Stomach (tissue), 4 donors: Measurements from ENCODE around the gene RPS6KA2.

ENCODE experiments used
- EP300 ChIP-seq: sonication (generic); formaldehyde crosslinking; IDR thresholded peaks from one replicate; pipeline ENCODE4 v1.6.1; 2017; ENCODE audit warnings: antibody characterized with exemption
- POLR2A ChIP-seq, 4 donors: fragments of 450-650 bp; IDR thresholded peaks; one replicate each; pipeline ENCODE4 v1.6.1; 2016; ENCODE audit warnings: antibody characterized with exemption in 4 of 4, control low read depth in 2 of 4, mild to moderate bottlenecking in 1 of 4, moderate library complexity in 1 of 4
- POLR2AphosphoS5 ChIP-seq, 3 donors: sonication (generic); formaldehyde crosslinking; IDR thresholded peaks; one replicate each; pipeline ENCODE4 v1.6.1; 2016; ENCODE audit warnings: antibody characterized with exemption in 3 of 3
- TF ChIP-seq, protein P1 (sequence below), 7 experiments: fragments of 450-650 bp in 4 of 7; fragments of 200-600 bp in 3 of 7; sonication (generic) in 3 of 7; IDR thresholded peaks; one replicate each; pipeline ENCODE4 v1.5.1; 2016 to 2019; ENCODE audit warnings: antibody characterized with exemption in 7 of 7, control low read depth in 2 of 7, mild to moderate bottlenecking in 1 of 7

DNA sequence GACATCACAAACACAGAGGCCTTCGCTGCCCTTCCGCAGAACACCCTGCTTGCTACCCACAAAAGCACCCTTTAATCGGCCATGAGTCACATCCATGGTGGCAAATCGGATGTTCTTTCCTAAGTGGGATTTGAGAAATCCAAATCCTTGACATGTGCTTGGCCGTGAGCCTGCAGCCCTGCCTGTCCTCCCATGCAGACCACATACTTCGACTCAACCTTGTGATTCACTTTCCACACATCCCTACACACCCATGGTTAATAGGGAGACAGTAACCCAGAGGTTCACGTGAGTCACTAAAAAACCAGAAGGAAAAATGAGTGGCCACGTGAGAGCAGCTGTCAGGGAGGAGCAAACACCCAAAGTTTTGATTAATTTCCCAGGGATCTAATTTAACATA is 59.9 kb downstream of the RPS6KA2 start:
- TF ChIP-seq, protein P1, sequence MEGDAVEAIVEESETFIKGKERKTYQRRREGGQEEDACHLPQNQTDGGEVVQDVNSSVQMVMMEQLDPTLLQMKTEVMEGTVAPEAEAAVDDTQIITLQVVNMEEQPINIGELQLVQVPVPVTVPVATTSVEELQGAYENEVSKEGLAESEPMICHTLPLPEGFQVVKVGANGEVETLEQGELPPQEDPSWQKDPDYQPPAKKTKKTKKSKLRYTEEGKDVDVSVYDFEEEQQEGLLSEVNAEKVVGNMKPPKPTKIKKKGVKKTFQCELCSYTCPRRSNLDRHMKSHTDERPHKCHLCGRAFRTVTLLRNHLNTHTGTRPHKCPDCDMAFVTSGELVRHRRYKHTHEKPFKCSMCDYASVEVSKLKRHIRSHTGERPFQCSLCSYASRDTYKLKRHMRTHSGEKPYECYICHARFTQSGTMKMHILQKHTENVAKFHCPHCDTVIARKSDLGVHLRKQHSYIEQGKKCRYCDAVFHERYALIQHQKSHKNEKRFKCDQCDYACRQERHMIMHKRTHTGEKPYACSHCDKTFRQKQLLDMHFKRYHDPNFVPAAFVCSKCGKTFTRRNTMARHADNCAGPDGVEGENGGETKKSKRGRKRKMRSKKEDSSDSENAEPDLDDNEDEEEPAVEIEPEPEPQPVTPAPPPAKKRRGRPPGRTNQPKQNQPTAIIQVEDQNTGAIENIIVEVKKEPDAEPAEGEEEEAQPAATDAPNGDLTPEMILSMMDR (IDR thresholded peaks at IDR 0.05) = no peak
- TF ChIP-seq POLR2AphosphoS5 (IDR thresholded peaks at IDR 0.05) = peak in 1 of 3 donors; percentile 35
- TF ChIP-seq POLR2A (IDR thresholded peaks at IDR 0.05) = no peak
- no peak for TF ChIP-seq EP300
